HCT116 (cell line): ENCODE data around the gene ROGDI. TPM values are rescaled to one million over a fixed set of nuclear protein-coding genes. Genes with fewer than 3 reads are reported as not detected.

Experiments used
- ATAC-seq: fragments of 200-7000 bp; cut with Tn5 transposase; 2 replicates; pipeline ENCODE4 v1.9.1; 2020; ENCODE audit warnings: mild to moderate bottlenecking, moderate library complexity
- BruUV-seq: library from RNA; stranded (reverse); fragments of 400-500 nt; replicated peaks from 2 replicates; lab custom pipeline; 2021; lab: Mats Ljungman, UMichigan
- CTCF ChIA-PET: fragments of 300-600 bp; sonication (Branson Sonifier 250); formaldehyde crosslinking; loops from one replicate; lab custom pipeline; 2021; ENCODE audit warnings: antibody characterized with exemption; lab: Charles Lee
- POLR2A ChIA-PET: fragments of 300-600, 350-600 bp; sonication (Branson Sonifier 250); formaldehyde crosslinking; loops from one replicate; lab custom pipeline; 2021; ENCODE audit warnings: antibody characterized with exemption; lab: Charles Lee
- RAD21 ChIA-PET, 2 experiments: fragments of 300-600 bp; sonication (Branson Sonifier 250); formaldehyde crosslinking; loops; one replicate each; lab custom pipeline; 2023; ENCODE audit warnings: low total read pairs in 2 of 2; ENCODE audit not compliant: uncharacterized antibody in 2 of 2, unreplicated experiment in 2 of 2, low non-redundant PET in 1 of 2; lab: Charles Lee
- DNase-seq: peaks from one replicate; pipeline ENCODE4 v3.0.0-alpha.2; 2010; ENCODE audit warnings: low read depth, low spot score
- H2AFZ ChIP-seq: fragments of 200-600 bp; shearing (Covaris generic), sonication (generic); 2 replicates; pipeline ENCODE4 v1.6.1; 2017; ENCODE audit warnings: low read depth, mixed run types, mixed read lengths, antibody characterized with exemption, low read length; ENCODE audit not compliant: poor library complexity, severe bottlenecking
- H3K27ac ChIP-seq: 2 replicates; pipeline ENCODE4 v1.5.1; 2012; ENCODE audit warnings: low read depth, low read length
- H3K27me3 ChIP-seq: fragments of 200-600 bp; sonication (generic); 2 replicates; pipeline ENCODE4 v1.6.1; 2016; ENCODE audit warnings: mixed run types, low read length, mixed read lengths; ENCODE audit not compliant: insufficient read depth
- H3K36me3 ChIP-seq, 2 experiments: fragments of 200-500 bp in 1 of 2; fragments of 200-600 bp in 1 of 2; sonication (Bioruptor generic) in 1 of 2; sonication (generic) in 1 of 2; 2 replicates each; pipeline versions ENCODE4 v1.5.1 to v1.6.1; 2014 to 2016; ENCODE audit warnings: low read length in 2 of 2, inconsistent platforms in 1 of 2, mixed read lengths in 1 of 2, mixed run types in 1 of 2; ENCODE audit not compliant: insufficient read depth in 2 of 2, control insufficient read depth in 1 of 2
- H3K4me1 ChIP-seq, 2 experiments: fragments of 200-600 bp in 1 of 2; sonication (generic) in 1 of 2; 2 replicates each; pipeline versions ENCODE4 v1.5.1 to v1.6.1; 2012 to 2017; ENCODE audit warnings: low read length in 2 of 2, inconsistent platforms in 1 of 2, mild to moderate bottlenecking in 1 of 2, mixed read lengths in 1 of 2, mixed run types in 1 of 2, moderate library complexity in 1 of 2; ENCODE audit not compliant: insufficient read depth in 2 of 2, control insufficient read depth in 1 of 2
- H3K4me2 ChIP-seq: fragments of 200-600 bp; sonication (generic); 2 replicates; pipeline ENCODE4 v1.6.1; 2017; ENCODE audit warnings: mixed run types, low read length, mixed read lengths
- H3K4me3 ChIP-seq, 2 experiments: fragments of 200-600 bp in 1 of 2; sonication (generic) in 1 of 2; replicated peaks in 1 of 2; 2 replicates each; pipeline ENCODE4 v1.5.1; 2011 to 2016; ENCODE audit warnings: low read length in 2 of 2, control low read depth in 1 of 2, low read depth in 1 of 2, mild to moderate bottlenecking in 1 of 2, mixed read lengths in 1 of 2, mixed run types in 1 of 2
- H3K79me2 ChIP-seq: fragments of 200-600 bp; sonication (generic); 2 replicates; pipeline ENCODE4 v1.6.1; 2017; ENCODE audit warnings: mild to moderate bottlenecking, mixed run types, low read length, moderate library complexity, mixed read lengths; ENCODE audit not compliant: insufficient read depth
- H3K9ac ChIP-seq: fragments of 200-600 bp; sonication (generic); 2 replicates; pipeline ENCODE4 v1.6.1; 2016; ENCODE audit warnings: low read length, mixed read lengths
- H3K9me2 ChIP-seq: fragments of 200-600 bp; sonication (generic), shearing (Covaris generic); 2 replicates; pipeline ENCODE4 v1.6.1; 2017; ENCODE audit warnings: mixed run types, mild to moderate bottlenecking, moderate library complexity; ENCODE audit not compliant: insufficient read depth
- H3K9me3 ChIP-seq, 2 experiments: fragments of 200-500 bp in 1 of 2; fragments of 200-600 bp in 1 of 2; sonication (Bioruptor generic) in 1 of 2; sonication (generic) in 1 of 2; 2 replicates each; pipeline ENCODE4 v1.6.1; 2014 to 2017; ENCODE audit warnings: low read length in 2 of 2, mixed read lengths in 2 of 2, inconsistent platforms in 1 of 2, low read depth in 1 of 2, mild to moderate bottlenecking in 1 of 2, mixed run types in 1 of 2, moderate library complexity in 1 of 2; ENCODE audit not compliant: control insufficient read depth in 1 of 2, insufficient read depth in 1 of 2
- H4K20me1 ChIP-seq: fragments of 200-600 bp; sonication (generic), shearing (Covaris generic); 2 replicates; pipeline ENCODE4 v1.6.1; 2017; ENCODE audit warnings: mixed run types, mild to moderate bottlenecking, moderate library complexity; ENCODE audit not compliant: insufficient read depth
- CBX3 ChIP-seq: IDR thresholded peaks from 2 replicates; pipeline ENCODE4 v1.6.1; 2012; ENCODE audit warnings: low read depth
- CEBPB ChIP-seq: IDR thresholded peaks from 2 replicates; pipeline ENCODE4 v1.6.1; 2012; ENCODE audit warnings: low read depth
- JUND ChIP-seq: IDR thresholded peaks from 2 replicates; pipeline ENCODE4 v1.6.1; 2012
- ZNF274 ChIP-seq: fragments of 200-500 bp; sonication (Bioruptor generic); IDR thresholded peaks from 2 replicates; pipeline ENCODE4 v1.6.1; 2014; ENCODE audit warnings: mild to moderate bottlenecking, low read depth, low read length, inconsistent platforms
- intact Hi-C: fragments of 100-400 bp; cut with micrococcal nuclease; formaldehyde crosslinking; loops from 2 replicates; pipeline ENCODE4 v1.10.0; 2022
- total RNA-seq: library from RNA; stranded (reverse); gene quantifications from one replicate; pipeline ENCODE4 v1.2.1, GENCODE V29; 2021; ENCODE audit not compliant: unreplicated experiment
- TF ChIP-seq, protein P1 (sequence below): IDR thresholded peaks from 2 replicates; pipeline ENCODE4 v1.6.1; 2011; ENCODE audit warnings: mild to moderate bottlenecking, low read length, moderate library complexity; ENCODE audit not compliant: insufficient replicate concordance; ENCODE audit errors: extremely low read depth
- TF ChIP-seq, protein P2 (sequence below): IDR thresholded peaks from 2 replicates; pipeline ENCODE4 v1.6.1; 2012; ENCODE audit warnings: low read depth

Gene ROGDI
- total RNA-seq, 1 experiment from 2014 or later, result 20.1 TPM

DNA sequence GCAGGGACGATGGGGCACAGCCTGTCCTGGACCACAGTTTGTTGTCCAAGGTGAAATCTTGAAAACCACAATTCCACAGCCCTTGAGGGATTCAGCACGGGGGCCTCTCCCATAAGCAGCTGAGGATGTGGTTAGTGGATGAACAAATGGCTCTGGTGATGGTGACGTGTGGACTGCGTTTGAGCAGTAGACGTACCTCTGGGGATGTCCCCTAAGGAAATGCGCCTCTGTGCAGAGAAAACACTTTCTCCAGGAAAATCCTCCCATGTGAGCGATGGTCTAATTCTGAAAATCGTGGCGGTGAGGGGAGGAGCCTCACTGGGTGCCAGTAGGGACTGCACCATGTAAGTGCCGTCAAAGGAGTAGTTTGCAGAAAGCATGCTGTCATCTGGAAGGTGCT is 11.6 kb downstream of the ROGDI start:
- RAD21 ChIA-PET, result no interaction called here
- no peaks in the 10 kb centered on the region for H4K20me1 ChIP-seq
- no peak overlapping the region for H3K9ac ChIP-seq
- no peak overlapping the region for H3K4me2 ChIP-seq
- BruUV-seq, result no TSS peak
- no peak overlapping the region for H3K27ac ChIP-seq
- no peak overlapping the region for H2AFZ ChIP-seq
- intact Hi-C loops, result no loop called here
- no peak overlapping the region for H3K4me3 ChIP-seq
- DNase-seq, result no peak
- H3K79me2 ChIP-seq, result no peaks in the 10 kb centered on the region
- TF ChIP-seq, protein P1, sequence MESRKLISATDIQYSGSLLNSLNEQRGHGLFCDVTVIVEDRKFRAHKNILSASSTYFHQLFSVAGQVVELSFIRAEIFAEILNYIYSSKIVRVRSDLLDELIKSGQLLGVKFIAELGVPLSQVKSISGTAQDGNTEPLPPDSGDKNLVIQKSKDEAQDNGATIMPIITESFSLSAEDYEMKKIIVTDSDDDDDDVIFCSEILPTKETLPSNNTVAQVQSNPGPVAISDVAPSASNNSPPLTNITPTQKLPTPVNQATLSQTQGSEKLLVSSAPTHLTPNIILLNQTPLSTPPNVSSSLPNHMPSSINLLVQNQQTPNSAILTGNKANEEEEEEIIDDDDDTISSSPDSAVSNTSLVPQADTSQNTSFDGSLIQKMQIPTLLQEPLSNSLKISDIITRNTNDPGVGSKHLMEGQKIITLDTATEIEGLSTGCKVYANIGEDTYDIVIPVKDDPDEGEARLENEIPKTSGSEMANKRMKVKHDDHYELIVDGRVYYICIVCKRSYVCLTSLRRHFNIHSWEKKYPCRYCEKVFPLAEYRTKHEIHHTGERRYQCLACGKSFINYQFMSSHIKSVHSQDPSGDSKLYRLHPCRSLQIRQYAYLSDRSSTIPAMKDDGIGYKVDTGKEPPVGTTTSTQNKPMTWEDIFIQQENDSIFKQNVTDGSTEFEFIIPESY, result no peak
- no peak for TF ChIP-seq CEBPB
- TF ChIP-seq JUND, result no peak
- no peak for TF ChIP-seq CBX3
- TF ChIP-seq, protein P2, sequence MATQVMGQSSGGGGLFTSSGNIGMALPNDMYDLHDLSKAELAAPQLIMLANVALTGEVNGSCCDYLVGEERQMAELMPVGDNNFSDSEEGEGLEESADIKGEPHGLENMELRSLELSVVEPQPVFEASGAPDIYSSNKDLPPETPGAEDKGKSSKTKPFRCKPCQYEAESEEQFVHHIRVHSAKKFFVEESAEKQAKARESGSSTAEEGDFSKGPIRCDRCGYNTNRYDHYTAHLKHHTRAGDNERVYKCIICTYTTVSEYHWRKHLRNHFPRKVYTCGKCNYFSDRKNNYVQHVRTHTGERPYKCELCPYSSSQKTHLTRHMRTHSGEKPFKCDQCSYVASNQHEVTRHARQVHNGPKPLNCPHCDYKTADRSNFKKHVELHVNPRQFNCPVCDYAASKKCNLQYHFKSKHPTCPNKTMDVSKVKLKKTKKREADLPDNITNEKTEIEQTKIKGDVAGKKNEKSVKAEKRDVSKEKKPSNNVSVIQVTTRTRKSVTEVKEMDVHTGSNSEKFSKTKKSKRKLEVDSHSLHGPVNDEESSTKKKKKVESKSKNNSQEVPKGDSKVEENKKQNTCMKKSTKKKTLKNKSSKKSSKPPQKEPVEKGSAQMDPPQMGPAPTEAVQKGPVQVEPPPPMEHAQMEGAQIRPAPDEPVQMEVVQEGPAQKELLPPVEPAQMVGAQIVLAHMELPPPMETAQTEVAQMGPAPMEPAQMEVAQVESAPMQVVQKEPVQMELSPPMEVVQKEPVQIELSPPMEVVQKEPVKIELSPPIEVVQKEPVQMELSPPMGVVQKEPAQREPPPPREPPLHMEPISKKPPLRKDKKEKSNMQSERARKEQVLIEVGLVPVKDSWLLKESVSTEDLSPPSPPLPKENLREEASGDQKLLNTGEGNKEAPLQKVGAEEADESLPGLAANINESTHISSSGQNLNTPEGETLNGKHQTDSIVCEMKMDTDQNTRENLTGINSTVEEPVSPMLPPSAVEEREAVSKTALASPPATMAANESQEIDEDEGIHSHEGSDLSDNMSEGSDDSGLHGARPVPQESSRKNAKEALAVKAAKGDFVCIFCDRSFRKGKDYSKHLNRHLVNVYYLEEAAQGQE, result no peak
- TF ChIP-seq ZNF274, result no peak
- TF ChIP-seq, all 23 proteins: peak for 0
- ATAC-seq, result no peak
- ChIA-PET POLR2A (interaction anchor here (1.2 kb wide), 1 partner anchor 22 kb away, joined by 3 read pairs; no protein-coding TSS in a partner anchor), CTCF (no interaction called here)
- Histone ChIP-seq H3K27me3 (no peaks in the 10 kb centered on the region), H3K36me3 (no peaks in the 10 kb centered on the region), H3K9me3 (no peaks in the 10 kb centered on the region), H3K9me2 (no peaks in the 10 kb centered on the region), H3K4me1 (peaks cover 6 to 7% of the 10 kb centered on the region in 2 experiments)
